ENCODE measurements around the gene RIMBP2.

DNA sequence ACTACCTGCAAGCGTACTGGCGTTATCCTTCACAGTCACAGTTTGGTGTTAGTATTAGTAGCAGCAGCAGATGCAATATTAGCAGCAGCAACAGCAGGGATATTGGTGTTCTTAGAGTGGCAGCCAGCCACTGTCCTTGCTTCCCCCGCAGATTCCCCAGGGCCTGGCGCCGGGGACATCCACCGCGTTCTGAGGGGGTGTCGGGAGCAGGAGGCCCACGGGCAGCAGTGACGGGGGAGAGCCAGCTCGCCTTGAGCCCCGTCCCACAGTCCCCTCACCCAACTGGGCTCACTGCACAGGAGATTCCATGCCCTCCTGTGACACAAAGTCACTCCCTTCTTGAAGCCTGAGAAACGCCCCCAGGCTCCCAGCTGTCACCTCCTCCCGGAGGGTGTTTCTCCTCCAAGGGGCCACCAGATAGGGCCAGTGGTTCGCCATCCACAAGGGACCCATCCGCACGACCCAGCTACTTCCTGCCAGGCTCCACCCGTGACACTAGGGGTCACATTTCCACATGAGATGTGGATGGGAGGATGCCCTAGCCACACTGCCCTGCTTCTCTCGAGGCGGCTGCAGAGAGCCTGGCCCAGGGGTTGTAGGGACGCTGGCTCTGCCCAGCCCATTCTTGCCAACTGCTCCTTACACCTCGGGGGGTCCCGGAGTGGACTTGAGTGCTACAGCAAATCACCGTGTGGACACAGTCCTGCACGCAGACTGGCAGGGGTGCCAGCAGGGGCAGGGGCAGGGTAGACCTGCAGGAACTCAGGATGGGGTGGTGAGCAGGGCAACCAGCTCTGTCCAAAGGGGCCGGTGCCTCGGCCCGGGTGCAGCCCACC, 255.3 kb downstream of the RIMBP2 start:
- TF ChIP-seq, protein P1, sequence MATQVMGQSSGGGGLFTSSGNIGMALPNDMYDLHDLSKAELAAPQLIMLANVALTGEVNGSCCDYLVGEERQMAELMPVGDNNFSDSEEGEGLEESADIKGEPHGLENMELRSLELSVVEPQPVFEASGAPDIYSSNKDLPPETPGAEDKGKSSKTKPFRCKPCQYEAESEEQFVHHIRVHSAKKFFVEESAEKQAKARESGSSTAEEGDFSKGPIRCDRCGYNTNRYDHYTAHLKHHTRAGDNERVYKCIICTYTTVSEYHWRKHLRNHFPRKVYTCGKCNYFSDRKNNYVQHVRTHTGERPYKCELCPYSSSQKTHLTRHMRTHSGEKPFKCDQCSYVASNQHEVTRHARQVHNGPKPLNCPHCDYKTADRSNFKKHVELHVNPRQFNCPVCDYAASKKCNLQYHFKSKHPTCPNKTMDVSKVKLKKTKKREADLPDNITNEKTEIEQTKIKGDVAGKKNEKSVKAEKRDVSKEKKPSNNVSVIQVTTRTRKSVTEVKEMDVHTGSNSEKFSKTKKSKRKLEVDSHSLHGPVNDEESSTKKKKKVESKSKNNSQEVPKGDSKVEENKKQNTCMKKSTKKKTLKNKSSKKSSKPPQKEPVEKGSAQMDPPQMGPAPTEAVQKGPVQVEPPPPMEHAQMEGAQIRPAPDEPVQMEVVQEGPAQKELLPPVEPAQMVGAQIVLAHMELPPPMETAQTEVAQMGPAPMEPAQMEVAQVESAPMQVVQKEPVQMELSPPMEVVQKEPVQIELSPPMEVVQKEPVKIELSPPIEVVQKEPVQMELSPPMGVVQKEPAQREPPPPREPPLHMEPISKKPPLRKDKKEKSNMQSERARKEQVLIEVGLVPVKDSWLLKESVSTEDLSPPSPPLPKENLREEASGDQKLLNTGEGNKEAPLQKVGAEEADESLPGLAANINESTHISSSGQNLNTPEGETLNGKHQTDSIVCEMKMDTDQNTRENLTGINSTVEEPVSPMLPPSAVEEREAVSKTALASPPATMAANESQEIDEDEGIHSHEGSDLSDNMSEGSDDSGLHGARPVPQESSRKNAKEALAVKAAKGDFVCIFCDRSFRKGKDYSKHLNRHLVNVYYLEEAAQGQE (IDR thresholded peaks at IDR 0.05; ENCODE audit: insufficient read depth in 1 of 2, low read depth in 2 of 2, low read length in 2 of 2): no peak
- TF ChIP-seq TAF1 (IDR thresholded peaks at IDR 0.05; ENCODE audit: borderline replicate concordance, insufficient read depth, low read length) (no peak), POLR2AphosphoS5 (IDR thresholded peaks at IDR 0.05; ENCODE audit: low read depth, low read length) (no peak), SIN3A (IDR thresholded peaks at IDR 0.05; ENCODE audit: borderline replicate concordance, insufficient read depth, low read length) (no peak), FOXP2 (optimal IDR thresholded peaks at IDR 0.05; ENCODE audit: borderline replicate concordance, extremely low read depth, extremely low read length, insufficient read depth) (no peak)

Data from PFSK-1 (cell line).